Ovary (tissue), 3 donors: ENCODE measurements around the gene MYBPHL.

Experiments used
- CTCF ChIP-seq, 3 donors: fragments of 450-650 bp in 2 of 3; fragments of 200-600 bp in 1 of 3; IDR thresholded peaks; one replicate each; pipeline versions ENCODE4 v1.5.1 to v1.8.0; 2016 to 2022; ENCODE audit warnings: antibody characterized with exemption in 3 of 3, mild to moderate bottlenecking in 1 of 3
- POLR2A ChIP-seq: fragments of 450-650 bp; IDR thresholded peaks from one replicate; pipeline ENCODE4 v1.6.1; 2017; ENCODE audit warnings: antibody characterized with exemption, mild to moderate bottlenecking, moderate library complexity
- donor health status: DM: no; HTN: no; CAD: no.

DNA sequence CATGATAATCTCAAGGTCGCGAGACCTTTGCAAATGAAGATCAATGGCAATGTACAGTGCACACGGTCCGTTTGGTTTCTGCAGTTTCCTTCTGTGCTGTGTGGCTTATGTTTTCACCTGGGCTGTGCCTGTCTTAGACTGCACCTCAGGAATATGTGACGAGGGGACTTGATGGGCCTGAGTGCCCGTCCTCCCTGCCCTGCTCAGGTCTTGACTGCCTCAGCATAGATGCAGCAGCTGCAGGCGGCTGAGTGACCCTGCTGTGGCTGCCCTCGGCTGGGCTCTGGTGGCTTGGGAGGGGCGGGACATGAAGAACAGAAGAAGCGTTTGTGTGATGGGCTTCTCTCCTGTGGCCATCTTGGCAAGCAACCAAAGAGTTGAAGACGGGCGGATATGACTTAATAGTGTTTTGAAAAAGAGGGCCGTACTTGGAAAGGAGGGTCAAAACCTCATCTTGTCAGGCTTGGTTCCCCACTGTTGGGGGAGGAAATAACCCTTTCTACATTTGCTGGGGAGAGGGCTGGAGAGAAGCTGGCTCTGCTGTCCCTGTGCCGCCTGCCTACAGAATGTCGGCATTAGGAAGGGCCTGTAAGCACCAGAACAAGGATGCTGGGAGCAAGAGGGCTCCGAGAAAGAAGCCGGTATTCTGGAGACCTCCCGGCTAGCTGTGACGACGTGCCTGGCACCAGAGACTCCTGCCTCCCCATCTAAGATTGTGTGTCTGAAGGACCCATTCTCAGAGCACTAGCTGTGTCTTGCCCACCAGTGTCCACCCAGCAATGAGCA is 7.1 kb downstream of the MYBPHL start:
- TF ChIP-seq CTCF (IDR thresholded peaks at IDR 0.05) (no peak), POLR2A (no peak)
